Bone marrow (tissue), 2 donors: ENCODE measurements around the gene MDFIC.

ENCODE experiments used
- DNase-seq, 2 donors: peaks; one replicate each; lab custom pipeline; 2025; lab: John Stamatoyannopoulos, UW

MDFIC gene

GRCh38 chr7:114925434-114925833, 3.5 kb downstream of the MDFIC start:
- DNase-seq, result no peak

- DNase-seq, result no peak
Measured at GRCh38 chr7:114928060-114928459, 6.2 kb downstream of the MDFIC start.

GRCh38 chr7:114929570-114929969, 7.7 kb downstream of the MDFIC start:
- no peak for DNase-seq

GRCh38 chr7:114930107-114930661, 8.3 kb downstream of the MDFIC start:
- DNase-seq, result no peak

- DNase-seq, result peak in 1 of 2 donors; percentile 52
Measured at GRCh38 chr7:114930829-114931655, 9.1 kb downstream of the MDFIC start.

GRCh38 chr7:114931656-114932011, 9.7 kb downstream of the MDFIC start:
- DNase-seq, result no peak

- peak in 1 of 2 donors; percentile 34 for DNase-seq
Measured at GRCh38 chr7:114932991-114933390, 11.1 kb downstream of the MDFIC start.

GRCh38 chr7:114933658-114934057, 11.8 kb downstream of the MDFIC start:
- no peak for DNase-seq

GRCh38 chr7:114934086-114934485, 12.2 kb downstream of the MDFIC start:
- no peak for DNase-seq

GRCh38 chr7:114934713-114935112, 12.8 kb downstream of the MDFIC start:
- no peak for DNase-seq

- no peak for DNase-seq
Measured at GRCh38 chr7:114936471-114936870, 14.6 kb downstream of the MDFIC start.

- DNase-seq, result no peak
Measured at GRCh38 chr7:114937446-114937845, 15.6 kb downstream of the MDFIC start.

GRCh38 chr7:114938785-114939184, 16.9 kb downstream of the MDFIC start:
- DNase-seq, result no peak

- no peak for DNase-seq
Measured at GRCh38 chr7:114939484-114940097, 17.7 kb downstream of the MDFIC start.

GRCh38 chr7:114940220-114940619, 18.3 kb downstream of the MDFIC start:
- DNase-seq, result no peak

- DNase-seq, result no peak
Measured at GRCh38 chr7:114941692-114942091, 19.8 kb downstream of the MDFIC start.

GRCh38 chr7:114942446-114943175, 20.7 kb downstream of the MDFIC start:
- peak in 1 of 2 donors; percentile 58 for DNase-seq

- DNase-seq, result no peak
Measured at GRCh38 chr7:114943530-114943929, 21.6 kb downstream of the MDFIC start.

GRCh38 chr7:114943953-114944744, 22.3 kb downstream of the MDFIC start:
- DNase-seq, result no peak

- DNase-seq, result no peak
Measured at GRCh38 chr7:114944745-114945625, 23.1 kb downstream of the MDFIC start.

GRCh38 chr7:114949231-114949630, 27.3 kb downstream of the MDFIC start:
- peak in 1 of 2 donors; percentile 12 for DNase-seq
